ENCODE data around the gene PDE10A.

Gene PDE10A

GRCh38 chr6:165577556-165577955, 85.5 kb downstream of the PDE10A start:
- no peak overlapping the region for H3K27ac ChIP-seq (replicated peaks)
- H3K27me3 ChIP-seq (ENCODE audit: insufficient read depth, poor library complexity, severe bottlenecking) = no peaks in the 10 kb centered on the region
- TF ChIP-seq SPI1 (IDR thresholded peaks at IDR 0.05; ENCODE audit: borderline replicate concordance, low read depth) (no peak), POLR2AphosphoS5 (IDR thresholded peaks at IDR 0.05; ENCODE audit: low read depth) (no peak), REST (IDR thresholded peaks at IDR 0.05; ENCODE audit: insufficient replicate concordance, low read depth) (no peak), CTCF (IDR thresholded peaks at IDR 0.05; ENCODE audit: insufficient read depth, low read length) (no peak), GABPA (IDR thresholded peaks at IDR 0.05; ENCODE audit: low read depth) (no peak)
- no peak overlapping the region for H3K4me3 ChIP-seq (replicated peaks; ENCODE audit: insufficient read depth, low read length)
- DNase-seq (ENCODE audit: low read depth in 1 of 2, low spot score in 1 of 2) = no peak

GRCh38 chr6:165575158-165575549, 87.9 kb downstream of the PDE10A start:
- TF ChIP-seq POLR2AphosphoS5 (IDR thresholded peaks at IDR 0.05; ENCODE audit: low read depth) = no peak
- TF ChIP-seq REST (IDR thresholded peaks at IDR 0.05; ENCODE audit: insufficient replicate concordance, low read depth) = no peak
- TF ChIP-seq SPI1 (IDR thresholded peaks at IDR 0.05; ENCODE audit: borderline replicate concordance, low read depth) = no peak
- no peak for TF ChIP-seq GABPA (IDR thresholded peaks at IDR 0.05; ENCODE audit: low read depth)
- no peak for TF ChIP-seq CTCF (IDR thresholded peaks at IDR 0.05; ENCODE audit: insufficient read depth, low read length)
- no peak for DNase-seq (ENCODE audit: low read depth in 1 of 2, low spot score in 1 of 2)
- no peaks in the 10 kb centered on the region for H3K27me3 ChIP-seq (ENCODE audit: insufficient read depth, poor library complexity, severe bottlenecking)
- no peak overlapping the region for H3K4me3 ChIP-seq (replicated peaks; ENCODE audit: insufficient read depth, low read length)
- no peak overlapping the region for H3K27ac ChIP-seq (replicated peaks)

- DNase-seq (ENCODE audit: low read depth in 1 of 2, low spot score in 1 of 2) = no peak
- TF ChIP-seq POLR2AphosphoS5 (IDR thresholded peaks at IDR 0.05; ENCODE audit: low read depth) (no peak), REST (IDR thresholded peaks at IDR 0.05; ENCODE audit: insufficient replicate concordance, low read depth) (no peak), CTCF (IDR thresholded peaks at IDR 0.05; ENCODE audit: insufficient read depth, low read length) (no peak), GABPA (IDR thresholded peaks at IDR 0.05; ENCODE audit: low read depth) (no peak), SPI1 (IDR thresholded peaks at IDR 0.05; ENCODE audit: borderline replicate concordance, low read depth) (no peak)
- H3K27ac ChIP-seq (replicated peaks) = no peak overlapping the region
- H3K27me3 ChIP-seq (ENCODE audit: insufficient read depth, poor library complexity, severe bottlenecking) = no peaks in the 10 kb centered on the region
- no peak overlapping the region for H3K4me3 ChIP-seq (replicated peaks; ENCODE audit: insufficient read depth, low read length)
Measured at GRCh38 chr6:165574220-165575157, 88.6 kb downstream of the PDE10A start.

All from HL-60 (cell line).